Non-pigmented ciliary epithelial cell (primary cell): ENCODE data around the gene CYP2W1.

ENCODE experiments used
- DNase-seq: peaks from one replicate; pipeline ENCODE4 v3.0.0-alpha.2; 2010; ENCODE audit warnings: low read depth

CYP2W1 gene

DNA sequence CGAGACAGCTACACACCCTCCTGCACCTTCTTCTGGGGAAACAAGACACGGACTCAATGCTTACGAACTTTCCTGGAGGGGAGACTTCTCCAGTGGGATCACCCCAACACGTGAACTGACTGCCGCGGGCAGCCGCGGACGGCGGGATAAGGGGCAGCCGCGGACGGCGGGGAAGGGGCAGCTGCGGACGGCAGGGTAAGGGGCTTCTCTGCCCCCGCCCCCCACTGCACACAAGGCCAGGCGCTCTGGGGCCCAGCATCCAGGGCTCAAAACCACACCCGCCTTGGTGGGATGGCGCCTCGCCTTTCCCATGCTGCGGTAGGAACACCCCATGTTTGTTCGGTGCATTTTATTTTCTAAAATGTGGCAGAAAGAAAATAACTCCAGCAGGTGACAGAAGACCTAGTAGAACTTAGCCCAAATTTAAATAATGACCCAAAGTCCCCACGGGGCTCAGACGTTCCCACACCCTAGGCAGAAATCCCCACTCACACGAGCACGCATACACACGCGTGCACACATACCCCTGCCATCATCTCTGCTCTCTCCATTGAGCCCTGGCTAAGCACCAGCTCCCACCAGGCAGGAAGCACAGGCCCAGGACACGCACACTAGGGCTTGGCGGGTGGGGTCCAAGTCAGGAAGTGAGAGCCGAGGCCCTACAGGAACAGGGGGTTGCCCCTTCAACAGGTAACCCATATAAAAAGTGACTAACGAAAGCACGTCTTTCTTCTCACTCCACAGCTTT lies 34.8 kb downstream of the CYP2W1 start:
- DNase-seq = no peak

GRCh38 chr7:1018334-1018695 lies 35.3 kb downstream of the CYP2W1 start:
- DNase-seq = no peak

DNA sequence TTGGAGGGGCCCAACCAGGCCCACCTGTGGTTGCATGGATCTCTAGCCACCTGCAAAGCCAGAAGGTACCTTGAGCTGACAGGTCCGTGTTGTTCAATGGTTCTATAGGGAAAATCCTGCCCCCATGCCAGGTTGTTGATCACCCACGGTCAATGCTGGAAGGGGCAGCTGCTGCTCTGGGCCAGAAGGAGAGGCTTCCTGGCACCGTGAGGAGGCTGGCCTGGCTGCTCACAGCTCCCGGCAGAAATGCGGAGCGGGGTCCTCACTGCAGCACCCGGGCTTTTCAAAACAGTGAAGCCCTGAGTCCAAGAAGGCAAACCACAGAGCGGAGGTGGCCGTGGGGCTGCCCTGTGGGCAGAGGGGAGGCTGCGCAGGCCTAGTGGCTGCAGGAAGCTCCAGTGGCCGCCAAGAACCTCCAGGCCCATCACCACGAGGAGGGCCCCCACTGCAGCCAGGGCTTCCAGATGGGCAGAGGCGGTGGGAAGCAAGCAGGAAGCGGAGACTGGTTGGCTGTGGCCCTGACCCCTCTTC lies 36.3 kb downstream of the CYP2W1 start:
- no peak for DNase-seq

GRCh38 chr7:1019789-1020610 lies 37.0 kb downstream of the CYP2W1 start:
- no peak for DNase-seq

GRCh38 chr7:1020849-1021251 lies 37.9 kb downstream of the CYP2W1 start:
- no peak for DNase-seq

GRCh38 chr7:1021366-1021765 lies 38.4 kb downstream of the CYP2W1 start:
- no peak for DNase-seq

- DNase-seq = no peak
These were observed 39.0 kb downstream of the CYP2W1 start for GRCh38 chr7:1021931-1022330.

DNA sequence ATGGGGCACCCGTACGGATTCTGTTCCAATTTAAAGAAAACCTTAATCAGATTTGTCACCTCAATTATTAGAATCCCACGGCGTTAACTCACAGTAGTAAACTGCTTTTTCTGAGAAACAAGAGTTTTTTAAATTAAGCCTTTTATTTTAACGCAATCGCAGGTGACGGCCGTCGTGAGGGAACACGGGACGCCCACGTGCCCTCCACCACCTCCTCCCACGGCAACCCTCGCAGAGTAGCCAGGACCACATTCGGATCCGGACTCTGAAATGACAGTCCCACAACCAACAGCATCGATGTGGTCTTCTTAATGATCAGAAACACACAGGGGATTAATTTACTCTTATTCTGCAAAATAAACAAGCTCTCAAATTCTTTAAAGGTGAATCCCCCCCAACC lies 39.4 kb downstream of the CYP2W1 start:
- DNase-seq = no peak

GRCh38 chr7:1022801-1023465 lies 40.0 kb downstream of the CYP2W1 start:
- no peak for DNase-seq

- DNase-seq = no peak
These were observed 41.4 kb downstream of the CYP2W1 start for GRCh38 chr7:1024331-1024841.

- DNase-seq = no peak
These were observed 42.1 kb downstream of the CYP2W1 start for GRCh38 chr7:1024876-1025742.

GRCh38 chr7:1025743-1026581 lies 43.0 kb downstream of the CYP2W1 start:
- no peak for DNase-seq

DNA sequence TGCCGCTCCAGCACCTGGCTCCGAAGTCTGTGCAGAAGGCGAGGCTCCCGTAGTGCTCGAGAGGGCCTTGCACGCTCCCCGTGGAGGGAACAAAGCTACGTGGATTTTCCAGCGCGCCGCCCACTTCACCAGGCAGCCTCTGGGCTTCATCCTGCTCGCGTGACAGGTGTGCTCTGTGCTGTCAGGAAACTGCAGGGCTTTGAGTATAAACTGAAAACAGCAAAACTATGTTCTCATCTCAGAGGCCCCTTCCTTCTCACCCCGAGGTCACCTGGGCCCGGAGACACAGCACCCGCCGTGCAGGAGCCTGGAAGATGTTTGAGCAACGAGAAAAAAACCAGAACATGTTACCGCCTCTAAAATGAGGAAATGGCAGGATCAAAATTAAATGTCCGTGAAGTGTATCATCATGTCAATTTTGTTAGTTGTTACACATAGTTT lies 43.8 kb downstream of the CYP2W1 start:
- no peak for DNase-seq

GRCh38 chr7:1027242-1028043 lies 44.5 kb downstream of the CYP2W1 start:
- no peak for DNase-seq

GRCh38 chr7:1028044-1028770 lies 45.2 kb downstream of the CYP2W1 start:
- no peak for DNase-seq

DNA sequence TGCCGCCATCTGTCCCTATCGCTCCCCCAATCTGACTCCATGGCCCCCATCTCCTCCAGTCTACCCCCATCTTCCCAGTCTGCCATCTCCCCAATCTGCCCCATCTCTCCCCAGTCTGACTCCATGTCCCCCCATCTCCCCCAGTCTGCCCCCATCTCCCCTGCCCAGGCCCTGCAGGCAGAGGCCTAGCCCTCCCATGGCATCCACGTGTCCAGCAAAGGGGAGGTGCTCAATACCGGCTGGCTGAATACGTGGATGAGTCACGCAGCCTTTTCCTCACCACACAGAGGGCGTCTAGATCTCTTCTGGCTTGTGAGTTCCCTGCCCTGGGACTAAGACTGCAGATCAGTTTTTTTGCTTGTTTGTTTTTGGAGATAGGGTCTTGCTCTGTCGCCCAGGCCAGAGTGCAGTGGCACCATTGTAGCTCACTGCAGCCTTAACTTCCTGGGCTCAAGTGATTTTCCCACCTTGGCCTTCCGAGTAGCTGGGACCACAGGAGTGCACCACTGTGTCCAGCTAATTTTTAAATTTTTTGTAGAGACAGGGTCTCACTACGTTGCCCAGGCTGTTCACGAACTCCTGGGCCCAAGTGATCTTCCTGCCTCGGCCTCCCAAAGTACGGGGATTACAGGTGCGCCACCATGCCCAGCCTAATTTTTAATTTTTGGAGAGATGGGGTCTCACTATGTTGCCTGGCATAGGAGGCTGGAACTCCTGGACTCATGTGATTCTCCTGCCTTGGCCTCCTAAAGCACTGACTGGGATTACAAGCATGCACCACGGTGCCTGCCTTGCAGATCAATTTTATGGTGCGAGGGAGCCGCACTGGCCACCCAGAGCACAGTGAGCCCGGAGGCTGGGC lies 46.0 kb downstream of the CYP2W1 start:
- DNase-seq = peak; percentile 88

- no peak for DNase-seq
These were observed 46.9 kb downstream of the CYP2W1 start for GRCh38 chr7:1029637-1030443.
